Immature natural killer cell (primary cell): ENCODE results near the gene MIS18A. TPM values are rescaled to one million over a fixed set of nuclear protein-coding genes. Genes with fewer than 3 reads are reported as not detected.
"Not testable (repeated sequence)": the region's sequence is repeated elsewhere in the genome, so short reads cannot be mapped to it uniquely, and the experiment has no call there.

ENCODE experiments used
- DNase-seq, 3 donors: peaks; one replicate each; pipeline ENCODE4 v3.0.0; 2022; ENCODE audit warnings: mixed read lengths in 1 of 3
- H3K27ac Mint-ChIP-seq, 6 donors: one replicate each; pipeline ENCODE4 v1.8.0; 2020; ENCODE audit warnings: mixed read lengths in 6 of 6, mild to moderate bottlenecking in 5 of 6, inconsistent platforms in 4 of 6, moderate library complexity in 3 of 6
- H3K27me3 Mint-ChIP-seq, 3 donors: one replicate each; pipeline ENCODE4 v1.8.0; 2020 to 2021; ENCODE audit warnings: low read depth in 3 of 3, mild to moderate bottlenecking in 3 of 3, mixed read lengths in 3 of 3, moderate library complexity in 3 of 3, inconsistent platforms in 1 of 3
- H3K36me3 Mint-ChIP-seq, 3 donors: one replicate each; pipeline ENCODE4 v1.8.0; 2020; ENCODE audit warnings: mixed read lengths in 3 of 3, inconsistent platforms in 2 of 3, mild to moderate bottlenecking in 2 of 3
- H3K4me1 Mint-ChIP-seq, 2 donors: one replicate each; pipeline ENCODE4 v1.8.0; 2020; ENCODE audit warnings: inconsistent platforms in 2 of 2, mild to moderate bottlenecking in 2 of 2, mixed read lengths in 2 of 2, moderate library complexity in 1 of 2
- H3K4me3 Mint-ChIP-seq, 5 donors: one replicate each; pipeline ENCODE4 v1.8.0; 2020; ENCODE audit warnings: mild to moderate bottlenecking in 5 of 5, mixed read lengths in 5 of 5, inconsistent platforms in 3 of 5, moderate library complexity in 3 of 5
- H3K9me3 Mint-ChIP-seq, 6 donors: one replicate each; pipeline ENCODE4 v1.8.0; 2020; ENCODE audit warnings: mild to moderate bottlenecking in 6 of 6, mixed read lengths in 6 of 6, inconsistent platforms in 4 of 6, moderate library complexity in 3 of 6
- polyA plus RNA-seq, 3 donors: library from polyadenylated mRNA; unstranded; fragments of 300-500 nt; fragmentation: Illumina TruSeq; gene quantifications; one replicate each; pipeline ENCODE4 v1.2.3, GENCODE V29; 2021

MIS18A gene
- polyA plus RNA-seq, 3 donors from 2014 or later = 6.3 to 10.3 (median 8.7) TPM

DNA sequence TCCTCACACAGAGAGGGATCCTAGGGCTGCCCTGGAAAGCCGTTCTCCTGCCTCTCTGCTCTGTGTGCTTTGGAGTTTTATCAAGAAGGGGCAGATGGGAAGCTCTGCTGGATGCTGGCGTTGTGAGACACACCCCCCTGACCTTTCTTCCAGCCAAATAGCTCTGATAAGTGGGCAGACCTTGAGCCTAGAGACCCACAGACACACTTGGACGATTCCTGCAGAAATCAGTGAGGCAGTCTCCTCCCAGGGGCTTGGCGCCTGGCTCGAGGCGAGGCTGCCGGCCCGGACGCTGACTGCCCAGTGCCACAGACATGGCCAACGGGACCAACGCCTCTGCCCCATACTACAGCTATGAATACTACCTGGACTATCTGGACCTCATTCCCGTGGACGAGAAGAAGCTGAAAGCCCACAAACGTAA is 19.8 kb upstream of the MIS18A start, which contains the start of gene MRAP:
MRAP (plus strand) TSS at position 198 of the 424 bp plus-strand sequence; CDS start at position 315, 117 bp downstream.
- no peak within 1 kb of the TSS for H3K27ac Mint-ChIP-seq

DNA sequence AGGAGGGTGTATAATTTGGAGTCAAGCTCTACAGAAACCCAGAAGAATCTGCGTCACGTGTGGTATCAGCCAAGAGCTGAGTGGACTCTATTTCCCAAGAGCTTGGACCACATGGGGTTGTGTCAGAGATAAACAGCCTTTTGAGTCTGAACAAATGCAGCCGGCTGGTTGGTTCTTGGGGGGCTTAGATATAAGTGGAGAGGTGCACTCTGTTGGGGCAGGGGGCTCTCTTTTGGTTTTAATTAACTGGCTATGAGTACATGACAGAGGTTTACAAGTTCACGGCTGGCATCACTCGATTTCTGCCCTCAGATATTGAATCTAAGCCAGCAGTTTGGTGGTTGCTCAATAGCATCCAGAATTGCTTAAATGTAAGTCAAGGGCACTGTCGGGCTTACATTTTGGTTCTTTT is 19.3 kb upstream of the MIS18A start:
- peaks cover 0 to 3% (median 0%) of the 10 kb centered on the region in 3 donors for H3K36me3 Mint-ChIP-seq
- H3K4me1 Mint-ChIP-seq = no peaks in the 10 kb centered on the region
- H3K9me3 Mint-ChIP-seq = no peaks in the 10 kb centered on the region
- no peak overlapping the region for H3K4me3 Mint-ChIP-seq
- no peaks in the 10 kb centered on the region for H3K27me3 Mint-ChIP-seq
- DNase-seq = no peak
- H3K27ac Mint-ChIP-seq = no peak overlapping the region

More for the DNA sequence above, 19.8 kb upstream of the MIS18A start, which contains the start of gene MRAP:
- H3K9me3 Mint-ChIP-seq = no peaks in the 10 kb centered on the region
- no peak within 1 kb of the TSS for H3K4me3 Mint-ChIP-seq
- H3K4me1 Mint-ChIP-seq = no peaks in the 10 kb centered on the region
- DNase-seq = no peak
- no peaks in the 10 kb centered on the region for H3K27me3 Mint-ChIP-seq
- H3K36me3 Mint-ChIP-seq = peaks cover 0 to 3% (median 0%) of the 10 kb centered on the region in 3 donors

DNA sequence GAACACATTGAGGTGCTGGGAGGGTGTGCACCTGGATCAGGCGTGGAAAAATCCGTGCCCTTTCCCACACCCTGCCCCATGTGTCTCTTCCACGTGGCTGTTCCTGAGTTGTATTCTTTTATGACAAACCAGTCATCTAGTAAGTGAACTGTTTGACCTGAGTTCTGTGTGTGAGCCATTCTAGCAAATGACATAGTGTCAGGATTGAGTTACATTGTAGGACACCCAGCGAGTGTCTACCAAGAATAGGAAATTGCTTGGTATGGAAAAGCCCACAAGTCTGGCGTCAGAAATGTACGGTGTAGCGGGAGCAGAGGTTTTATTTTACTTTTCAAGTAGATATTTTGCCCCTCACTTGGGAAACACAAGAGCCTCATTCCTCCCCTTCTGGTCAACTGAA is 18.6 kb upstream of the MIS18A start:
- no peak for DNase-seq
- H3K9me3 Mint-ChIP-seq = no peaks in the 10 kb centered on the region
- H3K36me3 Mint-ChIP-seq = peaks cover 0 to 3% (median 0%) of the 10 kb centered on the region in 3 donors
- H3K4me3 Mint-ChIP-seq = no peak overlapping the region
- no peaks in the 10 kb centered on the region for H3K27me3 Mint-ChIP-seq
- H3K27ac Mint-ChIP-seq = no peak overlapping the region
- H3K4me1 Mint-ChIP-seq = no peaks in the 10 kb centered on the region

- Mint-ChIP-seq H3K36me3 (peaks cover 0 to 3% (median 0%) of the 10 kb centered on the region in 3 donors), H3K4me3 (no peak overlapping the region), H3K9me3 (no peaks in the 10 kb centered on the region), H3K27me3 (peaks cover 0 to 1% (median 0%) of the 10 kb centered on the region in 3 donors), H3K27ac (no peak overlapping the region), H3K4me1 (peaks cover 1 to 3% of the 10 kb centered on the region in 2 donors)
- DNase-seq = no peak
Measured at GRCh38 chr21:32285476-32285875, 6.6 kb upstream of the MIS18A start.

DNA sequence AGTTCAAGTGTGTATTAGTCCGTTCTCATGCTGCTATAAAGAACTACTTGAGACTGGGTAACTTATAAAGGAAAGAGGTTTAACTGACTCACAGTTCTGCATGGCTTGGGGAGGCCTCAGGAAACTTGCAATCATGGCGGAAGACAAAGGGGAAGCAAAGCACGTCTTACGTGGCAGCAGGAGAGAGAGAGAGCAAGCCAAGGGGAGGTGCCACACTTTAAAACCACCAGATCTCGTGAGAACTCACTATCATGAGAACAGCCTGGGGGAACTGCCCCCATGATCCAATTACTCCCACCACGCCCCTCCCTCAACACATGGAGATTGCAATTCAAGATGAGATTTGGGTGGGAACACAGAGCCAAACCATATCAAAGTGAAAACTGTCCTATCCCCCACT is 4.1 kb upstream of the MIS18A start:
- Mint-ChIP-seq H3K4me3 (no peak overlapping the region), H3K36me3 (peaks cover 0 to 3% (median 0%) of the 10 kb centered on the region in 3 donors), H3K9me3 (no peaks in the 10 kb centered on the region), H3K27me3 (peaks cover 6 to 21% (median 8%) of the 10 kb centered on the region in 3 donors), H3K27ac (no peak overlapping the region), H3K4me1 (peaks cover 22 to 28% of the 10 kb centered on the region in 2 donors)
- no peak for DNase-seq

DNA sequence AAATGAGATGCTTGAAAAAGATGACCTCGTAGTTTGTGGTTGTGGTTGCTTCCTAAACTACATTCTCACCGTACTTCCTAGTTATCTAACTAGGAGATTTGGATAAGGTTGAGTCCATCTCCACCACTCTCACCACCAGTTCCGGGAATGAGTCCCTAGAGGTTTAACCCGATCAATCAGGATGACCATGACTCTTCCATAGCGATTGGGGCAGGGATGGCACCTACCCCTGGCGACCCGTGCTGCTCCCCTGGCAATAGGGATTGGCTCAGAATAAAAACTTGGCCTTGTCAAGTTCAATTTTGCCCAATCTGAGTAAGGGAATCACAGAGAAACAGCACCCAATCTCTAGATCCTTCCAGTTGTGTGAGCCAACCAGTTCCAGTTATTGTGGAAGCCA is 2.7 kb upstream of the MIS18A start:
- H3K4me3 Mint-ChIP-seq = no peak overlapping the region

DNA sequence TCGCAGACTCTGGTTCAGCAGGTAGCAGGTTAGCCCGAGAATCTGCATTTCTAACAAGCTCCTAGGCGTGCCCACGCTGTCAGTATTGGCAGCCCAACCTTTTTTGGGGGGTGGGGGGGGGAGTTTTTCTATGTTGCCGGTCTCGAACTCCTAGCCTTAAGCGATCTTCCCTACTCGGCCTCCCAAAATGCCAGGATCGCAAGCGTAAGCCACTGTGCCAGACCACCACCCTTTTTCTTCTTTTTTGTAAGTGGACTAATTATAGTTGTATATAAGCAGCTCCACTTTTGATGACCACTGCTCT is 480 bp upstream of the MIS18A start:
- H3K27me3 Mint-ChIP-seq = peaks cover 6 to 21% (median 8%) of the 10 kb centered on the region in 3 donors
- no peaks in the 10 kb centered on the region for H3K9me3 Mint-ChIP-seq
- DNase-seq = no peak
- H3K4me1 Mint-ChIP-seq = peaks cover 25 to 34% of the 10 kb centered on the region in 2 donors
- peak overlapping the region; percentile 92 to 97 (median 94) for H3K27ac Mint-ChIP-seq
- H3K4me3 Mint-ChIP-seq = peak overlapping the region; percentile 98 to 100 (median 99)
- peaks cover 0 to 11% (median 3%) of the 10 kb centered on the region in 3 donors for H3K36me3 Mint-ChIP-seq

More for the DNA sequence above, 2.7 kb upstream of the MIS18A start:
- Mint-ChIP-seq H3K27me3 (peaks cover 6 to 21% (median 8%) of the 10 kb centered on the region in 3 donors), H3K27ac (no peak overlapping the region), H3K9me3 (no peaks in the 10 kb centered on the region), H3K4me1 (peaks cover 25 to 34% of the 10 kb centered on the region in 2 donors), H3K36me3 (peaks cover 0 to 3% (median 0%) of the 10 kb centered on the region in 3 donors)
- no peak for DNase-seq

DNA sequence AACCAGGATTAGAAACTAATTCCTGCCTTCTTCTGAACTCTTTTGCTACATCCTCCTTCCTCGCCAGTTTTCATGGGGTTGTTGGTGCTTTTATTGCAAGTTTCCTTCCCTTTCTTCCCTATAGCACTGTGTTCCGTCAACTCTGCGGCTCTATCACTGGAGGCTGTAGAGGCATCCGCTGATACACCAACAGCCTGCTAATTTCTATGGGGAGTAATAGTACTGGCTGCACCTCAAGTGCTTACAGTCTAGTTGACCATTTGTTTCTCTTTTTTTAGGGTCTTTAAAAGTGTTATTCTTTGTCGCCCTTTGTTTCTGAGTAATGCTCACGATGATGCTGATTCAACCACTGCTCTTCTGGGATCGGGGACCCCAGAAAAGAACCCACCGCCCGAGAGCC is 746 bp downstream of the MIS18A start:
- peaks cover 25 to 34% of the 10 kb centered on the region in 2 donors for H3K4me1 Mint-ChIP-seq

DNA sequence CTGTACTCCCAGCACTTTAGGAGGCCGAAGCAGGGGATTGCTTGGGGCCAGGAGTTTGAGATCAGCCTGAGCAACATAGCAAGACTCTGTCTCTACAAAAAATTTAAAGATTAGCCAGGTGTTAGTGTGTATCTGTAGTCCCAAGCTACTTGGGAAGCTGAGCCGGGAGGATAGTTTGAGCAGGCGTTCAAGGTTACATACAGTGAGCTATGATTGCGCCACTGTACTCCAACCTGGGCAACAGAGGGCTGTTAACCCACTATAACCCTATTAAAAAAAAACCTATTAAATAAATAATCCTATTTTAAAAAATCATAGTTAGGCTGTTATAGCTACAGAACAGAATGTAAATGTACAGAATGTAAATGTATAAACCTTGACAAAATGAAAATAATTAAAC is 2.2 kb downstream of the MIS18A start:
- H3K4me1 Mint-ChIP-seq = peaks cover 25 to 34% of the 10 kb centered on the region in 2 donors
- DNase-seq = no peak
- H3K27ac Mint-ChIP-seq = no peak overlapping the region
- H3K9me3 Mint-ChIP-seq = no peaks in the 10 kb centered on the region
- peaks cover 6 to 21% (median 8%) of the 10 kb centered on the region in 3 donors for H3K27me3 Mint-ChIP-seq
- peak overlapping the region in 2 of 5 donors; percentile 41 to 46 for H3K4me3 Mint-ChIP-seq
- peaks cover 0 to 14% (median 3%) of the 10 kb centered on the region in 3 donors for H3K36me3 Mint-ChIP-seq

More for the DNA sequence above, 746 bp downstream of the MIS18A start:
- Mint-ChIP-seq H3K4me3 (peak overlapping the region; percentile 98 to 100 (median 99)), H3K27me3 (peaks cover 6 to 21% (median 8%) of the 10 kb centered on the region in 3 donors), H3K9me3 (no peaks in the 10 kb centered on the region), H3K27ac (peak overlapping the region; percentile 17 to 94 (median 62)), H3K36me3 (peaks cover 0 to 14% (median 3%) of the 10 kb centered on the region in 3 donors)
- no peak for DNase-seq

- no peak for DNase-seq
- no peaks in the 10 kb centered on the region for H3K9me3 Mint-ChIP-seq
- no peaks in the 10 kb centered on the region for H3K27me3 Mint-ChIP-seq
- H3K27ac Mint-ChIP-seq = no peak overlapping the region
- H3K4me1 Mint-ChIP-seq = no peaks in the 10 kb centered on the region
- H3K36me3 Mint-ChIP-seq = peaks cover 6 to 26% (median 7%) of the 10 kb centered on the region in 3 donors
- H3K4me3 Mint-ChIP-seq = no peak overlapping the region
Measured at GRCh38 chr21:32270748-32271147, 8.1 kb downstream of the MIS18A start.

DNA sequence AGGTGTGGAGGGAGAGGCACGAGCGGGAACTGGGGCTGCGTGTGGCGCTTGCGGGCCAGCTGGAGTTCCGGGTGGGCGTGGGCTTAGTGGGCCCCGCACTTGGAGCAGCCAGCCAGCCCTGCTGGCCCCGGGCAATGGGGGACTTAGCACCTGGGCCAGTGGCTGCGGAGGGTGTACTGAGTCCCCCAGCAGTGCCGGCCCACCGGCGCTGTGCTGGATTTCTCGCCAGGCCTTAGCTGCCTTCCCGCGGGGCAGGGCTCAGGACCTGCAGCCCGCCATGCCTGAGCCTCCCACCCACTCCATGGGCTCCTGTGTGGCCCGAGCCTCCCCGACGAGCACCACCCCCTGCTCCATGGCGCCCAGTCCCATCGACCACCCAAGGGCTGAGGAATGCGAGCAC is 13.5 kb downstream of the MIS18A start:
- not testable (repeated sequence) for H3K4me1 Mint-ChIP-seq, H3K4me3 Mint-ChIP-seq, H3K27me3 Mint-ChIP-seq, DNase-seq, H3K27ac Mint-ChIP-seq, H3K9me3 Mint-ChIP-seq
- peaks cover 6 to 12% (median 6%) of the 10 kb centered on the region in 3 donors for H3K36me3 Mint-ChIP-seq

DNA sequence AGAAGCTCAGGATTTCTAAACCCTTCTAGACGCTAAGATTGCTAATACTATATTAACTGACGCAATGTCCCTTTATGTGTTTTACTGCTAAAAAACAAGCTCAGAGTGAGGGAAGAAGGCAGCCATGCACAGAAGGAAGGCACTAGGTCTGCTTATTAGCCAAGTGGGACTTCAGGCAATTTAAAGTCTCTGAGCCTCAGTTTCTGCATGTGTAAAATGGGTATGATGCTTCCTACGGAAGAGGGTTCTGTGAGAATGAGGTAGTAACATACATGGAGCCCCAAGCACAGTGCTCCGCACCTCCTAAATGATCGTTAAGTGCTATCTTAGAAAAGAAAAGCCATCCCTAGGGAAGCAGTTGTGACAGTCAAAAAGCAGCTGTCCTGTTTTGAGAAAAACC is 16.9 kb downstream of the MIS18A start:
- peaks cover 0 to 3% (median 0%) of the 10 kb centered on the region in 6 donors for H3K9me3 Mint-ChIP-seq
- H3K4me1 Mint-ChIP-seq = no peaks in the 10 kb centered on the region
- H3K27ac Mint-ChIP-seq = no peak overlapping the region

GRCh38 chr21:32260130-32260529 is 18.7 kb downstream of the MIS18A start:
- no peaks in the 10 kb centered on the region for H3K36me3 Mint-ChIP-seq
- peak overlapping the region in 1 of 5 donors; percentile 1 for H3K4me3 Mint-ChIP-seq
- no peak overlapping the region for H3K27ac Mint-ChIP-seq
- H3K9me3 Mint-ChIP-seq = peaks cover 0 to 3% (median 0%) of the 10 kb centered on the region in 6 donors
- H3K27me3 Mint-ChIP-seq = peaks cover 0 to 14% (median 5%) of the 10 kb centered on the region in 3 donors
- no peak for DNase-seq
- no peaks in the 10 kb centered on the region for H3K4me1 Mint-ChIP-seq

More for the DNA sequence above, 16.9 kb downstream of the MIS18A start:
- Mint-ChIP-seq H3K4me3 (no peak overlapping the region), H3K36me3 (peaks cover 0 to 6% (median 6%) of the 10 kb centered on the region in 3 donors), H3K27me3 (peaks cover 0 to 3% (median 3%) of the 10 kb centered on the region in 3 donors)
- no peak for DNase-seq

DNA sequence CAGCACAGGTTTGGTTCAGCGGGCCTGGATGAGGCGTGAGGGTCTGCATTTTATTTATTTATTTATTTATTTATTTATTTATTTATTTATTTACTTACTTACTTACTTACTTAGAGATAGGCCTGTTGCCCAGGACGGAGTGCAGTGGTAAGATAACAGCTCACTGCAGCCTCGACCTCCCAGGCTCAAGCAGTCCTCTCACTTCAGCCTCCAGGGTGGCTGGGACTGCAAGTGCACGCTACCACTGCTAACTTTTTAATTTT is 20.1 kb downstream of the MIS18A start:
- not testable (repeated sequence) for H3K4me1 Mint-ChIP-seq, DNase-seq, H3K9me3 Mint-ChIP-seq, H3K27ac Mint-ChIP-seq, H3K36me3 Mint-ChIP-seq, H3K4me3 Mint-ChIP-seq
- peaks cover 0 to 14% (median 2%) of the 10 kb centered on the region in 3 donors for H3K27me3 Mint-ChIP-seq
